ENCODE measurements around the gene NSD2. TPM values are rescaled to one million over a fixed set of nuclear protein-coding genes. Genes with fewer than 3 reads are reported as not detected.

Gene NSD2
- 162 TPM for total RNA-seq

GRCh38 chr4:1870578-1871443 lies at the start of gene NSD2:
Gene NSD2 (plus strand): TSS chr4:1871393. CDS start chr4:1900655, 29,262 bp downstream.

DNA sequence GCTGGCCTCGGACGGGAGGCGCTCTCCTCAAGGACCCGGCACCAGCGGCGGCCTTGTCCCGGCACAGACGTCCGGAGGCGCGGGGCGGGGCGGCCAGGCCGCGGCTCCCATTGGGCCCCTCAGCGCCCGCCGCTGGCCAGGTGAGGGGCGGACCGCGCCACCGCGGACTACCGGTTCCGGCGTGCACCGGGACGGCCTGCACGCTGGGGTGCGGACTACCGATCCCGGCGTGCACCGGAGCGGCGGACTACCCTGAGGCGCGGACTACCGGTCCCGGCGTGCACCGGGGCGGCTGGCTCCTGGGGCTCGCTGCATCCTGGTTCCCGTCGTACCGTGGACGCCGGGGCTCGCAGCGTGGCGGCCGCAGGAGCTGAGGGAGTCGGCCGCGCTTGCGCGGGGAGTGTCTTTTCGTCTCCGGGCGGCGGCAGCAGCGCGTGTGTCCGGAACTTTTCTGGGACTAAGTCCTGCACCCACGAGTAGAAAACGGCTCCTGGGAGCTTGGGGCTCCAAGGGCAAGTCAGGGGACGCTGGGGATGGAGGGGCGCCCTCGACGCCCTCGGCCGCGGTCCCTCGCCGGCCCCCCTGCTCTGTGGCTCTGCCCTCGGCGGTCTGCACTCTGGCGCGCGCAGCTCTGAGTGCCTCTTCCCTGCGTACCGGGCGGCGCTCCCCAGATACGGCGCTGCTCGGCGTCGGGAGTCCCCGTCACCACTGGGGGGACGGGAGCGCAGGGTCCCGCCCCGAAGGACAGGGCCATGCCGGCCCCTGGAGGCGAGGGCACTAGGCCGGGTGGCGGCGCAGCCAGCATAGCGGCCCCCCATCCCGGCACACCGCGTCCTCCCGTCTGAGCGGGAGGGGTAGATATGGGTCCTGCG lies 14.9 kb upstream of the NSD2 start, which contains the start of gene LETM1:
Gene LETM1 (minus strand): TSS at position 86 of the 872 bp plus-strand sequence. CDS start 206 bp downstream, outside the sequence.

DNA sequence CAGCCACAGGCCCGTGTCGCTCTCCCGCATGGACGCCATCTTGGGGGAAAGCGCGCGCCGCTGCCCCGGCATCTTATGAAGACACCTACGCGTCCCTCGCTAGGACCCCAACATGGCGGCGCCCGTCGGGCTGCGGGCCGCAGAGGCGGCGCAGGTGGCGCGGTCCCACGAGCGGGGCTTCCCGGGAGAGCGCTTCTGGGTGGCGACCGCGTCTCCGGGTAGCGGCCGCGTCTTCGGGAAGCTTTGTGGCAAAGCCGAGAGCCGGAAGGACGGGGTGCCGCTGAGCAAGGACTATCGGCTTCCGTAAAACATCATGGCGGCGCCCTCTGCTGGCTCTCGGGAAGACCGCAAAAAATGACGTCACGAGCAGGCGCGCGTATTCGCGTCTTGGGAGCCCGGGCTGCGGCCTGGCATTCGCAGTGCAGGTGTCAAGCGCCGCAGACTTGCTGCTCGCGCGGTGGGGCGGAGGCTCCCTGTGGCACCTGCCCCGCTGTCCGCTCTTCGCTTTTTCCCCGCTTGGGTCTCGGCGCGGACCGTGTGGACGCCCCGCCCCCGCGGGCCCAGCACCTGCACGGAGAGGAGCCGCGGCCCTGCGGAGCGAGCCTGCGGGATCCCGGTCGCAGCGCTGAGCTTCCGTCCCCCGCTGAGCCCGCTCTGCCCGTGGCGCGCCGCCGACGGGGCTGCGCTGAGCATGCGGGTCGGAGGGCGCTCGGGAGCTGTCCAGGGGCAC lies 137.9 kb downstream of the NSD2 start, which contains the start of gene NELFA:
Gene NELFA (minus strand): TSS at position 54 of the 730 bp plus-strand sequence. CDS start 15 bp downstream, at position 39.

Small RNA genes within 50 kb of the gene (small RNA-seq; reads per million reads assigned to genes)
- 52.3 reads per million, percentile 94 among the genes with 10 or more reads in this experiment for gene SCARNA22 (ENCODE audit: low replicate concordance)

Other genes starting within 250 kb of the NSD2 start
- 0.63 TPM for gene FAM53A, start 187.1 kb upstream of the NSD2 start, total RNA-seq
- 39.1 TPM for gene SLBP, start 159.1 kb upstream of the NSD2 start, total RNA-seq
- gene TMEM129, start 150.1 kb upstream of the NSD2 start, total RNA-seq, result 15.0 TPM
- 4.7 TPM for gene TACC3, start 149.9 kb upstream of the NSD2 start, total RNA-seq
- gene FGFR3, start 78.1 kb upstream of the NSD2 start, total RNA-seq, result 13.8 TPM
- 91.4 TPM for gene LETM1, start 15.2 kb upstream of the NSD2 start, total RNA-seq
- gene NELFA, start 137.6 kb downstream of the NSD2 start, total RNA-seq, result 31.3 TPM
- gene NAT8L, start 187.9 kb downstream of the NSD2 start, total RNA-seq, result 13.1 TPM

Data from parietal lobe (tissue), 2 donors.